Mammary epithelial cell (primary cell): ENCODE results near the gene ACTR6.

ENCODE experiments used
- EZH2 ChIP-seq: IDR thresholded peaks from 2 replicates; pipeline ENCODE4 v1.6.1; 2012; ENCODE audit warnings: low read length, inconsistent platforms, borderline replicate concordance
- TF ChIP-seq, protein P1 (sequence below), 2 donors: IDR thresholded peaks in 1 of 2; conservative IDR thresholded peaks in 1 of 2; 2 replicates each; pipeline ENCODE4 v1.5.1; 2011 to 2012; ENCODE audit warnings: inconsistent platforms in 2 of 2, low read length in 2 of 2, mild to moderate bottlenecking in 2 of 2, control low read depth in 1 of 2, low read depth in 1 of 2; ENCODE audit not compliant: insufficient read depth in 1 of 2; ENCODE audit errors: extremely low read depth in 1 of 2

- TF ChIP-seq, protein P1, sequence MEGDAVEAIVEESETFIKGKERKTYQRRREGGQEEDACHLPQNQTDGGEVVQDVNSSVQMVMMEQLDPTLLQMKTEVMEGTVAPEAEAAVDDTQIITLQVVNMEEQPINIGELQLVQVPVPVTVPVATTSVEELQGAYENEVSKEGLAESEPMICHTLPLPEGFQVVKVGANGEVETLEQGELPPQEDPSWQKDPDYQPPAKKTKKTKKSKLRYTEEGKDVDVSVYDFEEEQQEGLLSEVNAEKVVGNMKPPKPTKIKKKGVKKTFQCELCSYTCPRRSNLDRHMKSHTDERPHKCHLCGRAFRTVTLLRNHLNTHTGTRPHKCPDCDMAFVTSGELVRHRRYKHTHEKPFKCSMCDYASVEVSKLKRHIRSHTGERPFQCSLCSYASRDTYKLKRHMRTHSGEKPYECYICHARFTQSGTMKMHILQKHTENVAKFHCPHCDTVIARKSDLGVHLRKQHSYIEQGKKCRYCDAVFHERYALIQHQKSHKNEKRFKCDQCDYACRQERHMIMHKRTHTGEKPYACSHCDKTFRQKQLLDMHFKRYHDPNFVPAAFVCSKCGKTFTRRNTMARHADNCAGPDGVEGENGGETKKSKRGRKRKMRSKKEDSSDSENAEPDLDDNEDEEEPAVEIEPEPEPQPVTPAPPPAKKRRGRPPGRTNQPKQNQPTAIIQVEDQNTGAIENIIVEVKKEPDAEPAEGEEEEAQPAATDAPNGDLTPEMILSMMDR (conservative IDR thresholded peaks at IDR 0.05 in 1 of 2, IDR thresholded peaks at IDR 0.05 in 1 of 2; ENCODE audit: extremely low read depth in 1 of 2, insufficient read depth in 1 of 2, low read depth in 1 of 2, low read length in 2 of 2): no peak
- TF ChIP-seq EZH2: no peak
These were observed 48.8 kb upstream of the ACTR6 start for GRCh38 chr12:100151769-100152168.
